ENCODE results near the gene FHAD1.

FHAD1 gene

DNA sequence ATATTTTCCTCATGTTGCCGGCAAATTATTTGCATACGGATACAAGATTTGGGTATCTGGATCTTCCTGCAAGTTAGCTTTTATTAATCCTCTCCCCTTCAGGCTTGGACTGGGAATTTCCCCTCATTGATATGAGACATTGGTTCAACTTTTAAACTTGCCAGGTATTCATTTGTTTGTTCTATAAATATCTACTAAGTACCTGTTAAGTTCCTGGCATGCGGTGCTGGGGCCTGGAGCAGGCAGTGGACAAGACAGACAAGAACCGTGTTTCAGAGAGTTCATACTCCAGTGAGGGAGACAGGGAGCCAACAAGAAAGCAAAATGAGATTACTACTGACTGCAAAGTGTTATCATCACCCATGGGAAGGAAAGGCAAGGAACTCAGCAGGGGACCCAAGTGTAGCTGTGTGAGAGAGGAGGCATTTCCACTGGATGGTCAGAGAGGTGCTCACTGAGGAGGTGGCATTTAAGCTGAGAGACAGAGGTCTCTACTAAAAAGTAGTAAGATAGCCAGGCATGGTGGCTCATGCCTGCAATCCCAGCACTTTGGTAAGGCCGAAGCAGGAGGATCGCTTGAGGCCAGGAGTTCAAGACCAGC lies 39.1 kb upstream of the FHAD1 start:
- WGBS, 2 experiments = 89% methylated on average over 6 of the region's 6 CpGs
- peaks cover 28% of the 10 kb centered on the region for H3K4me1 ChIP-seq (ENCODE audit: control insufficient read depth, insufficient read depth, low read length)
- no peaks in the 10 kb centered on the region for H3K27me3 ChIP-seq (ENCODE audit: control insufficient read depth, insufficient read depth, low read length, poor library complexity, severe bottlenecking)
- no peaks in the 10 kb centered on the region for H3K36me3 ChIP-seq (ENCODE audit: control insufficient read depth, insufficient read depth, low read length)
- H3K4me3 ChIP-seq (ENCODE audit: insufficient read depth, low read depth, low read length) = no peak overlapping the region
- no peaks in the 10 kb centered on the region for H3K9me3 ChIP-seq (ENCODE audit: control insufficient read depth, low read length)
- H3K27ac ChIP-seq (ENCODE audit: insufficient read depth, low read depth, low read length, poor library complexity, severe bottlenecking) = no peak overlapping the region

DNA sequence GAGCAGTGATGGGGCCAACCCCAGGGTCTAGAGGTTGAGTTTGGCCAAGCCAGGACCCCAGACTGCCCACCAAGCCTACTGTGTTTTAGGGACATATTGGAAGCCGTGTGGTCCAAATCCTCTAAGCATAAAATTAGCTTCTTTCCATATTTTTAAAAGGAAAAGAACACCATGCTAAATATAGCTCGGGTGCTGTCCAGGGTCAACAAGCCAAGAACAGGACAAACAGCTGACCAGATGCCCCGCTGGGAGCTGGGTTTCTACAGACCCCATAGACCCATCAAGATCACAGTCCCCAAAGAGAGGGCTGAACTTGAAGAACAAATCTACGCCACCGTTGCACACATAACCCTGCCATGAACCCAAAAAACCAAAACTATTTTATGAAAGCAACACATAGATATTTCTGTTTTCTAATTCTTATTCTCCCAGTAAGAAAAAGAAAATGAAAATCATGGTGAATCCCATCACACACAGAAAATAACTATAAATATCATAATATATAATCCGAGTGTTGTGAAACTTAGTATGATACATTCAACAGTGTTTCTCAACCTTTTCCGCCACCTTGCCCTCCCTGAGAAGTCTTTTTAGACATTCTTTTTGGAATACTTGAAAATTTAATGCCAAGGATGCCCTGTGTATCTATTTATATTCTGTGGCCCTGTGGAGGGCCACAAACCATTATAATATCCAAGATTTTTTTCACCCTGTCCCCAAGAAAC lies 36.2 kb upstream of the FHAD1 start:
- Histone ChIP-seq H3K4me3 (ENCODE audit: insufficient read depth, low read depth, low read length) (no peak overlapping the region), H3K36me3 (ENCODE audit: control insufficient read depth, insufficient read depth, low read length) (no peaks in the 10 kb centered on the region), H3K27ac (ENCODE audit: insufficient read depth, low read depth, low read length, poor library complexity, severe bottlenecking) (no peak overlapping the region), H3K9me3 (ENCODE audit: control insufficient read depth, low read length) (no peaks in the 10 kb centered on the region), H3K4me1 (ENCODE audit: control insufficient read depth, insufficient read depth, low read length) (peaks cover 46% of the 10 kb centered on the region), H3K27me3 (ENCODE audit: control insufficient read depth, insufficient read depth, low read length, poor library complexity, severe bottlenecking) (no peaks in the 10 kb centered on the region)
- 94 to 95% methylated on average over 6 to 7 of the region's 7 CpGs for WGBS, 2 experiments

DNA sequence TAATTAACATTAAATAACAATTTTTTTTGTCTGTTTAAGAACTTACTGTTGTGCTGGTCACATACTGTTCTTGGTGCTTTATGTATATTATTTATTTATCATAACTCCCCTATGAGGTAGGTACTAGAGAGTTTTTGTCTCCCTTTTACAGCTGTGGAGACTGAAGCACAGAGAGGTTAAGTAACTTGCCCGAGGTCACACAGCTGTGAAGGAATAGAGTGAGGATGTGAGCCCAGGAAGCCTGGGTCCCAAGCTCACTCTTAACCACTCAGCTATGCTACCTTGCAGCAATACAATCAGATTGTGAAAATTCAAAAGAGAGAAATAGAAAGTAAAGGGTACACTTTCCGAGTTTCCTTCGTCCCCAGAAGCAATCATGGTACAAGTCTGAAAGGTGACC lies 35.6 kb upstream of the FHAD1 start:
- WGBS, 2 experiments = 92 to 100% methylated on average over 1 to 3 of the region's 3 CpGs
- Histone ChIP-seq H3K4me3 (ENCODE audit: insufficient read depth, low read depth, low read length) (no peak overlapping the region), H3K27ac (ENCODE audit: insufficient read depth, low read depth, low read length, poor library complexity, severe bottlenecking) (no peak overlapping the region), H3K4me1 (ENCODE audit: control insufficient read depth, insufficient read depth, low read length) (peaks cover 44% of the 10 kb centered on the region), H3K36me3 (ENCODE audit: control insufficient read depth, insufficient read depth, low read length) (no peaks in the 10 kb centered on the region), H3K27me3 (ENCODE audit: control insufficient read depth, insufficient read depth, low read length, poor library complexity, severe bottlenecking) (no peaks in the 10 kb centered on the region), H3K9me3 (ENCODE audit: control insufficient read depth, low read length) (no peaks in the 10 kb centered on the region)

DNA sequence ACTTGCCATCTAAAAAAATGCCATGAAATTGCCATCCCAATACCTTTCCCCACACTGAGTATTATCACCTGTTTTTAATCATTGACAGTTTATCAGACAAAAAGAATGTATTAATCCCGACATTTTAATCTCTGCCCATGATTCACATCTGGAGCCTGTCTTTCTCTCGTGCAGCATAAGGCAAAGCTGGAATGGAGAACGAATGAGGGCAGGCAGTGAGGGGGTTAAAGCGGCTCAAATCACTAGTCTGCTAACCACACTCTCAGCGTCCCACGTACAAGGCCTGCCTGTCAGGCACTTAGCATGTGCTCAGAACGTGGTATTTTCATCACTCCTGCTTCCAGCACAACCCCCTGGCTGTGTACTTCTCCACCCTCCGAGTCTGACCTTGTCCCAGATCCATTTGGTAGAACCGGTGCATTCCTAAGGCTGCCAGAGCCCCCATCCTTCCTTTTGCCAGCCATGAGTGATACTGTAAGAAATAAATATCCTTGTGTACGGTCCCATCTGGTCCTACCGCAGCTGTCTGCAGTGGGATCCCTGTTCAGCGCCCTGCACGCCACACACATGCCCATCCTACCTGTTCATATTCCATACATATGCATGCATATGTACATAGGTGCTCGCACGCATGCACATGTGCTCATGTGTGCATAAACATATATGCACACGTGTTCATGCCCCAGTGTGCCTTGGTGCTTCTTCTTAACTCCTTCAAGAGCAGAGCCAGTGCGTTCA lies 34.6 kb upstream of the FHAD1 start:
- Histone ChIP-seq H3K27ac (ENCODE audit: insufficient read depth, low read depth, low read length, poor library complexity, severe bottlenecking) (no peak overlapping the region), H3K4me3 (ENCODE audit: insufficient read depth, low read depth, low read length) (no peak overlapping the region), H3K9me3 (ENCODE audit: control insufficient read depth, low read length) (no peaks in the 10 kb centered on the region), H3K36me3 (ENCODE audit: control insufficient read depth, insufficient read depth, low read length) (no peaks in the 10 kb centered on the region), H3K4me1 (ENCODE audit: control insufficient read depth, insufficient read depth, low read length) (peaks cover 35% of the 10 kb centered on the region), H3K27me3 (ENCODE audit: control insufficient read depth, insufficient read depth, low read length, poor library complexity, severe bottlenecking) (no peaks in the 10 kb centered on the region)
- 81 to 83% methylated on average over 17 of the region's 17 CpGs for WGBS, 2 experiments

DNA sequence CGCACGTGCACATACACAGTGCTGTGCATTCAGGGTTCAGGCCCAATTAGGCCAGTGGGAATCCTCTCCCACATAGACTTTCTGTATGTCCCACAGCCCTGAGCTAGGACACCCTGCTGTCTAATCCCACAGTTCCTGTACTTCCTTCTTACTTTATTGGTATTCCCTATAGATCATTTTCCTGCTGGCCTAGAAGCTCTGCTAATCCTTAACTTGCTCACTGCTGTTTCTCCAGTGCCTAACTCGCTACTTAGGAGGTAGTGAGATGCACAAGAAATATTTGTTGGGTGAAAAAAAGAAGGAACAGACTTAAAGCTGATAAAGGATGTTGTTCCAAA lies 34.1 kb upstream of the FHAD1 start:
- H3K36me3 ChIP-seq (ENCODE audit: control insufficient read depth, insufficient read depth, low read length) = no peaks in the 10 kb centered on the region
- H3K4me1 ChIP-seq (ENCODE audit: control insufficient read depth, insufficient read depth, low read length) = peaks cover 31% of the 10 kb centered on the region
- H3K27me3 ChIP-seq (ENCODE audit: control insufficient read depth, insufficient read depth, low read length, poor library complexity, severe bottlenecking) = no peaks in the 10 kb centered on the region
- no peaks in the 10 kb centered on the region for H3K9me3 ChIP-seq (ENCODE audit: control insufficient read depth, low read length)
- no peak overlapping the region for H3K4me3 ChIP-seq (ENCODE audit: insufficient read depth, low read depth, low read length)
- 94 to 99% methylated on average over 3 of the region's 3 CpGs for WGBS, 2 experiments
- no peak overlapping the region for H3K27ac ChIP-seq (ENCODE audit: insufficient read depth, low read depth, low read length, poor library complexity, severe bottlenecking)

DNA sequence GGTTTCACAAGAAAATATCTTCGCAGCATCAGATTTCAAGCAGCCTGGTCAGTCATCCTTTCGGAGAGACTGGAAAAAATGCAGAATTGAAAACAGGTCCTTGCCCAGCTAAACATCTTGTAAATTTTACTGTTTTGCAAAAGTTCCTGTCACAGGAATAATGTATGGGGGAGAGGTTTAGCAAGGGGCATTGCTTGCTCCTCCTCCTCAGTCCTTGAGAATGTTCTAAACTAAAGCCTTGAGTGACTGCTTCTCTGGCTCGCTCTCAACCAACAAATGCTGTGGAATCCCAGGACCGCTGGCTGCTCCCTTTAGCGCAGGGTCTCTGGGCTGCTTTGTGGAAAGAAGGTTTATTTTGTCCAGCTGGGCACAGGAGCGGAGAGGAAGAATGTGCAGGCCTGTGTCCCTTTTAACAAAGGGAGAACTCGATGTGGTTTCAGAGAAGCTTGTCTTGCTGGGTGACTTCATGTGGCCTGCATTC lies 33.6 kb upstream of the FHAD1 start:
- no peaks in the 10 kb centered on the region for H3K9me3 ChIP-seq (ENCODE audit: control insufficient read depth, low read length)
- 48 to 67% methylated on average over 7 of the region's 7 CpGs for WGBS, 2 experiments
- no peak overlapping the region for H3K4me3 ChIP-seq (ENCODE audit: insufficient read depth, low read depth, low read length)
- peaks cover 29% of the 10 kb centered on the region for H3K4me1 ChIP-seq (ENCODE audit: control insufficient read depth, insufficient read depth, low read length)
- peak overlapping the region; percentile 73 for H3K27ac ChIP-seq (ENCODE audit: insufficient read depth, low read depth, low read length, poor library complexity, severe bottlenecking)
- H3K36me3 ChIP-seq (ENCODE audit: control insufficient read depth, insufficient read depth, low read length) = no peaks in the 10 kb centered on the region
- no peaks in the 10 kb centered on the region for H3K27me3 ChIP-seq (ENCODE audit: control insufficient read depth, insufficient read depth, low read length, poor library complexity, severe bottlenecking)

DNA sequence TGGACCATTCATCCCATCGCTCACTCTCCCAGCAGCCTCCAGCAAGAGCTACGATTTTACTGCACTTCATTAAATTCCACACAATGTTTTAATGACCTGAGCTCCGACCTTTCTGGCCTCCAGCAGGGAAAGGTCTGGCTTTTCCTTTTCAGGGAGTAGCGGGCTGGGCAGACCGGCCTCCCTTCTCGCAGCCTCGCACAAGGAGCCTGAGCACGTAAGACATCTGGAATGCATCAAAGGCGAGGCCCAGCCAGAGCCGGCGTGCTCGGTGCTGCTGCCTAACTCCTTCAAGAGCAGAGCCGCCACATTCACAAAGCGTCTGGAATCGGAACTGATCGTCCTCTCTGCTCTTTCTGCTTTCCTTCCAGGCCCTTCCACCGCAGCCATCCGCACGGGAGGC lies 32.5 kb upstream of the FHAD1 start:
- 50 to 55% methylated on average over 19 of the region's 19 CpGs for WGBS, 2 experiments
- H3K4me1 ChIP-seq (ENCODE audit: control insufficient read depth, insufficient read depth, low read length) = peaks cover 29% of the 10 kb centered on the region
- H3K4me3 ChIP-seq (ENCODE audit: insufficient read depth, low read depth, low read length) = no peak overlapping the region
- H3K36me3 ChIP-seq (ENCODE audit: control insufficient read depth, insufficient read depth, low read length) = peaks cover 7% of the 10 kb centered on the region
- peak overlapping the region; percentile 90 for H3K27ac ChIP-seq (ENCODE audit: insufficient read depth, low read depth, low read length, poor library complexity, severe bottlenecking)
- H3K9me3 ChIP-seq (ENCODE audit: control insufficient read depth, low read length) = no peaks in the 10 kb centered on the region
- no peaks in the 10 kb centered on the region for H3K27me3 ChIP-seq (ENCODE audit: control insufficient read depth, insufficient read depth, low read length, poor library complexity, severe bottlenecking)

DNA sequence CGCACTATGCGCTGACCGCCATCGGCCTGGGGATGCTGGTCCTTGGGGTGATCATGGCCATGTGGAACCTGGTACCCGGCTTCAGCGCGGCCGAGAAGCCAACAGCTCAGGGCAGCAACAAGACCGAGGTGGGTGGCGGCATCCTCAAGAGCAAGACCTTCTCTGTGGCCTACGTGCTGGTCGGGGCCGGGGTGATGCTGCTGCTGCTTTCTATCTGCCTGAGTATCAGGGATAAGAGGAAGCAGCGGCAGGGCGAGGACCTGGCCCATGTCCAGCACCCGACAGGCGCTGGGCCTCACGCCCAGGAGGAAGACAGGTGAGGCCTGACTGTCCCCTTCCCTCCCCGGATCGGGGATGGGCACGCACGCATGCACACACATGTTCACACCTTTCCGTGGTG lies 31.9 kb upstream of the FHAD1 start:
- WGBS, 2 experiments = 96% methylated on average over 23 of the region's 23 CpGs
- peak overlapping the region; percentile 90 for H3K27ac ChIP-seq (ENCODE audit: insufficient read depth, low read depth, low read length, poor library complexity, severe bottlenecking)
- peaks cover 29% of the 10 kb centered on the region for H3K4me1 ChIP-seq (ENCODE audit: control insufficient read depth, insufficient read depth, low read length)
- no peaks in the 10 kb centered on the region for H3K9me3 ChIP-seq (ENCODE audit: control insufficient read depth, low read length)
- peaks cover 11% of the 10 kb centered on the region for H3K36me3 ChIP-seq (ENCODE audit: control insufficient read depth, insufficient read depth, low read length)
- no peaks in the 10 kb centered on the region for H3K27me3 ChIP-seq (ENCODE audit: control insufficient read depth, insufficient read depth, low read length, poor library complexity, severe bottlenecking)
- no peak overlapping the region for H3K4me3 ChIP-seq (ENCODE audit: insufficient read depth, low read depth, low read length)

DNA sequence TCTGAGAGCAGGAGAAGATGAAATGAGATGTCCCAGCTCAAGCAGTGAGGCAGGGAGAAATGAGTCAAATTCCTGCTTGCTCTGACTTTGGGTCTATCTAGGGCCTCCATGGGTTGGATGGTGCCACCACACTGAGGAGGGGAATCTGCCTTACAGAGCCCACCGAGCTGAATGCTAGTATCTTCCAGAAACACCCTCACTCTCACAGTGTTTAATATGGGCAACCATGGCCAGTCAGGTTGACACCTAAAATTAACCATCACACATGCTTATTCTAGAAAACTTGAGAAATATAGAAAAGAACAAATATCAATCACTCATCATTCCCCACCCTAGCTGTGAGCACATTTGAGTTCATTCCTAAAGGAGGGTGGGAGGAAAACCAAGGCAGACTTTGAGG lies 29.4 kb upstream of the FHAD1 start:
- Histone ChIP-seq H3K36me3 (ENCODE audit: control insufficient read depth, insufficient read depth, low read length) (peaks cover 11% of the 10 kb centered on the region), H3K4me1 (ENCODE audit: control insufficient read depth, insufficient read depth, low read length) (peaks cover 26% of the 10 kb centered on the region), H3K27ac (ENCODE audit: insufficient read depth, low read depth, low read length, poor library complexity, severe bottlenecking) (no peak overlapping the region), H3K9me3 (ENCODE audit: control insufficient read depth, low read length) (no peaks in the 10 kb centered on the region), H3K27me3 (ENCODE audit: control insufficient read depth, insufficient read depth, low read length, poor library complexity, severe bottlenecking) (no peaks in the 10 kb centered on the region), H3K4me3 (ENCODE audit: insufficient read depth, low read depth, low read length) (no peak overlapping the region)
- 100% methylated on average over 1 of the region's 1 CpG for WGBS, 2 experiments
